ENCODE measurements around the gene TCEANC.

DNA sequence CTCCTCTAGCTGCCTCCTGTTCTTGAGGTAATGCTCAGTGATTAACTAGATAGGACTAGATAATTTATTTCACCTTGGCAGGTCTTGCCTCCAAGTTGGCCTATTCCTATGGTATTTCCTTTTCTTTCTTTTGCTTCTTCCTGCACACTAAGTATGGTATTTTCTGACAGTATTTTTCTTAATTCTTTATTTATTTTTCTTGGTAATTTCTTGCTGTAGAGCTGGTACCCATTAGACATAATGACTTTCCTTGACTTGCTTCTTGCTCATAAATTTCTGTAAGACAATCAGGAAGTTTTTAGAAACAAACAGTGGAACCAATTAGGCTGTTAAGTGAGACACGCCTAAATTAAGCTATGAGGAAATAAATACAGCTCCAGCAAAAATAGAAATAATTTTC is 45.5 kb downstream of the TCEANC start:
- no peak for TF ChIP-seq ZNF433 (tag by site-specific recombination; IDR thresholded peaks at IDR 0.05; ENCODE audit: low read depth)
- no peak for TF ChIP-seq ELK4 (IDR thresholded peaks at IDR 0.05; ENCODE audit: borderline replicate concordance, low read depth, low read length)
